ENCODE results near the gene FKBP15. TPM values are rescaled to one million over a fixed set of nuclear protein-coding genes. Genes with fewer than 3 reads are reported as not detected.

Gene FKBP15
- total RNA-seq, 1 experiment from 2014 or later: 18.5 TPM

DNA sequence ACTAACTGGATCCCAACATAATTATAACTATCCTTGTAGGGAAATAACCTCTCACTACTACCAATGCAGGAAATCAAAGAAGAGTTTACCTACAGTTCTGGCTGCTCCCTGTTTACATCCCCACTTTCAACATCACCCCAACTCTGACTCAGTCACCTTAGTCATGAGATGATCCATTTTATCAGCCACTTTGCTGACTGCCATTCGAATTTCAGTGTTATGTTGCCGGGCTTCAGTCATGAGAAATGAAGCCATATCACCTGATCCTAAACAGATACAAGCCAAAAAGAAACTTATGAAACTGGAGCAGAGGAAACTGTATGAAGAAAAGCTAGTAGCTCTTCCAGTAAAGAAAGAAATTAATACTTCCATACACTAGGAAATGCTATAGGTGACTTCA, 36.5 kb downstream of the FKBP15 start:
- no CpG with 5 or more reads among the region's 2 CpGs for WGBS (ENCODE audit: extremely low coverage, insufficient read length, low lambda C conversion rate)
- Histone ChIP-seq H2AK5ac (ENCODE audit: insufficient read length, low read length) (no peak overlapping the region), H3K9me3 (ENCODE audit: control insufficient read depth, low read depth, low read length) (no peaks in the 10 kb centered on the region), H2AFZ (ENCODE audit: low read length) (no peak overlapping the region), H4K91ac (ENCODE audit: insufficient read length, low read depth, low read length) (no peak overlapping the region), H3T11ph (ENCODE audit: low read length) (no peak overlapping the region), H3K27me3 (ENCODE audit: insufficient read depth, low read length) (no peaks in the 10 kb centered on the region), H3K9ac (ENCODE audit: extremely low read depth, insufficient read length, low read length) (no peak overlapping the region), H3K4me2 (ENCODE audit: insufficient read depth, insufficient read length, low read length) (no peak overlapping the region), H3K79me2 (ENCODE audit: insufficient read depth, low read length) (no peaks in the 10 kb centered on the region), H4K5ac (ENCODE audit: insufficient read length, low read depth, low read length) (no peak overlapping the region), H2BK15ac (ENCODE audit: low read depth, low read length) (no peak overlapping the region), H2BK5ac (ENCODE audit: insufficient read length, low read length) (no peak overlapping the region), H3K56ac (ENCODE audit: insufficient read length, low read depth, low read length) (no peak overlapping the region), H3K4me1 (ENCODE audit: insufficient read depth, low read length) (no peaks in the 10 kb centered on the region), H3K23ac (ENCODE audit: insufficient read length, low read depth, low read length) (no peak overlapping the region), H2BK20ac (ENCODE audit: low read depth, low read length, poor library complexity, severe bottlenecking) (no peak overlapping the region), H4K20me1 (ENCODE audit: control insufficient read depth, insufficient read depth, insufficient read length) (no peaks in the 10 kb centered on the region), H2BK120ac (ENCODE audit: low read depth, low read length, poor library complexity, severe bottlenecking) (no peak overlapping the region), H3K27ac (ENCODE audit: insufficient read length, low read depth, low read length) (no peak overlapping the region), H4K8ac (replicated peaks; ENCODE audit: insufficient read length, low read depth, low read length) (no peak overlapping the region), H3K79me1 (ENCODE audit: insufficient read depth, low read depth, low read length, poor library complexity, severe bottlenecking) (no peaks in the 10 kb centered on the region), H2BK12ac (ENCODE audit: insufficient read length, low read depth, low read length) (no peak overlapping the region), H3K14ac (ENCODE audit: insufficient read depth, low read length) (no peak overlapping the region), H3K23me2 (ENCODE audit: insufficient read length, low read depth, low read length, poor library complexity, severe bottlenecking) (no peaks in the 10 kb centered on the region), H3K4ac (ENCODE audit: low read depth, low read length) (no peak overlapping the region), H3K18ac (ENCODE audit: insufficient read length, low read depth, low read length) (no peak overlapping the region)
- Mint-ChIP-seq H3K4me3 (no peak overlapping the region), H3K9me3 (no peaks in the 10 kb centered on the region), H3K4me1 (no peaks in the 10 kb centered on the region), H3K36me3 (ENCODE audit: insufficient read depth in 1 of 3, low read depth in 3 of 3) (peaks cover 9 to 60% (median 41%) of the 10 kb centered on the region in 3 experiments; a peak in 6 of 7 replicates), H3K27me3 (ENCODE audit: low read depth) (no peaks in the 10 kb centered on the region), H3K27ac (no peak overlapping the region)
- DNase-seq: no peak
- TF ChIP-seq, protein P1, sequence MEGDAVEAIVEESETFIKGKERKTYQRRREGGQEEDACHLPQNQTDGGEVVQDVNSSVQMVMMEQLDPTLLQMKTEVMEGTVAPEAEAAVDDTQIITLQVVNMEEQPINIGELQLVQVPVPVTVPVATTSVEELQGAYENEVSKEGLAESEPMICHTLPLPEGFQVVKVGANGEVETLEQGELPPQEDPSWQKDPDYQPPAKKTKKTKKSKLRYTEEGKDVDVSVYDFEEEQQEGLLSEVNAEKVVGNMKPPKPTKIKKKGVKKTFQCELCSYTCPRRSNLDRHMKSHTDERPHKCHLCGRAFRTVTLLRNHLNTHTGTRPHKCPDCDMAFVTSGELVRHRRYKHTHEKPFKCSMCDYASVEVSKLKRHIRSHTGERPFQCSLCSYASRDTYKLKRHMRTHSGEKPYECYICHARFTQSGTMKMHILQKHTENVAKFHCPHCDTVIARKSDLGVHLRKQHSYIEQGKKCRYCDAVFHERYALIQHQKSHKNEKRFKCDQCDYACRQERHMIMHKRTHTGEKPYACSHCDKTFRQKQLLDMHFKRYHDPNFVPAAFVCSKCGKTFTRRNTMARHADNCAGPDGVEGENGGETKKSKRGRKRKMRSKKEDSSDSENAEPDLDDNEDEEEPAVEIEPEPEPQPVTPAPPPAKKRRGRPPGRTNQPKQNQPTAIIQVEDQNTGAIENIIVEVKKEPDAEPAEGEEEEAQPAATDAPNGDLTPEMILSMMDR (conservative IDR thresholded peaks at IDR 0.05): no peak
